WERI-Rb-1 (cell line): ENCODE measurements around the gene DENND11.
A peak's percentile ranks its signal among the peaks of the same experiment; 100 is the strongest.

Experiments
- DNase-seq: peaks from one replicate; pipeline ENCODE4 v3.0.0-alpha.2; 2020
- H3K27ac ChIP-seq: fragments of 250-450 bp; sonication (Bioruptor Pico); 2 replicates; pipeline ENCODE4 v1.5.1; 2020; ENCODE audit warnings: mild to moderate bottlenecking, moderate library complexity
- H3K27me3 ChIP-seq: fragments of 250-450 bp; sonication (Bioruptor Pico); 2 replicates; pipeline ENCODE4 v1.5.1; 2021; ENCODE audit warnings: mild to moderate bottlenecking, low read depth, moderate library complexity; ENCODE audit not compliant: insufficient read depth, severe bottlenecking
- H3K36me3 ChIP-seq: fragments of 250-450 bp; sonication (Bioruptor Pico); 2 replicates; pipeline ENCODE4 v1.5.1; 2020; ENCODE audit warnings: mild to moderate bottlenecking, moderate library complexity
- H3K4me3 ChIP-seq: 2 replicates; pipeline ENCODE4 v1.5.1; 2011; ENCODE audit warnings: low read depth, mild to moderate bottlenecking, control low read depth, low read length
- H3K9me3 ChIP-seq: fragments of 250-450 bp; sonication (Bioruptor Pico); 2 replicates; pipeline ENCODE4 v1.5.1; 2021; ENCODE audit warnings: mild to moderate bottlenecking, moderate library complexity; ENCODE audit not compliant: severe bottlenecking
- TF ChIP-seq, protein P1 (sequence below): IDR thresholded peaks from 2 replicates; pipeline ENCODE4 v1.5.1; 2011; ENCODE audit warnings: low read depth, mild to moderate bottlenecking, control low read depth, inconsistent platforms, low read length

Gene DENND11

GRCh38 chr7:141702047-141702567 is at the start of gene DENND11:
TSS of gene DENND11 (minus strand) at chr7:141702166. CDS start at chr7:141702153, 13 bp downstream.
- H3K36me3 ChIP-seq = no peaks in the 10 kb centered on the region
- H3K27me3 ChIP-seq = peaks cover 67% of the 10 kb centered on the region
- DNase-seq = peak; percentile 11
- no peaks in the 10 kb centered on the region for H3K9me3 ChIP-seq
- TF ChIP-seq, protein P1, sequence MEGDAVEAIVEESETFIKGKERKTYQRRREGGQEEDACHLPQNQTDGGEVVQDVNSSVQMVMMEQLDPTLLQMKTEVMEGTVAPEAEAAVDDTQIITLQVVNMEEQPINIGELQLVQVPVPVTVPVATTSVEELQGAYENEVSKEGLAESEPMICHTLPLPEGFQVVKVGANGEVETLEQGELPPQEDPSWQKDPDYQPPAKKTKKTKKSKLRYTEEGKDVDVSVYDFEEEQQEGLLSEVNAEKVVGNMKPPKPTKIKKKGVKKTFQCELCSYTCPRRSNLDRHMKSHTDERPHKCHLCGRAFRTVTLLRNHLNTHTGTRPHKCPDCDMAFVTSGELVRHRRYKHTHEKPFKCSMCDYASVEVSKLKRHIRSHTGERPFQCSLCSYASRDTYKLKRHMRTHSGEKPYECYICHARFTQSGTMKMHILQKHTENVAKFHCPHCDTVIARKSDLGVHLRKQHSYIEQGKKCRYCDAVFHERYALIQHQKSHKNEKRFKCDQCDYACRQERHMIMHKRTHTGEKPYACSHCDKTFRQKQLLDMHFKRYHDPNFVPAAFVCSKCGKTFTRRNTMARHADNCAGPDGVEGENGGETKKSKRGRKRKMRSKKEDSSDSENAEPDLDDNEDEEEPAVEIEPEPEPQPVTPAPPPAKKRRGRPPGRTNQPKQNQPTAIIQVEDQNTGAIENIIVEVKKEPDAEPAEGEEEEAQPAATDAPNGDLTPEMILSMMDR = no peak
- H3K4me3 ChIP-seq = peak within 1 kb of the TSS; percentile 40
- no peak within 1 kb of the TSS for H3K27ac ChIP-seq

- Histone ChIP-seq H3K27ac (no peak overlapping the region), H3K4me3 (no peak overlapping the region), H3K27me3 (no peaks in the 10 kb centered on the region), H3K9me3 (no peaks in the 10 kb centered on the region), H3K36me3 (peaks cover 76% of the 10 kb centered on the region)
- no peak for DNase-seq
- TF ChIP-seq, protein P1 = no peak
Observed at GRCh38 chr7:141748396-141748795, 46.4 kb upstream of the DENND11 start.

- Histone ChIP-seq H3K27me3 (no peaks in the 10 kb centered on the region), H3K36me3 (peaks cover 83% of the 10 kb centered on the region), H3K27ac (no peak overlapping the region), H3K9me3 (no peaks in the 10 kb centered on the region), H3K4me3 (no peak overlapping the region)
- TF ChIP-seq, protein P1 = no peak
- no peak for DNase-seq
Observed at GRCh38 chr7:141744131-141744530, 42.2 kb upstream of the DENND11 start.

- TF ChIP-seq, protein P1 = no peak
- no peak for DNase-seq
- Histone ChIP-seq H3K4me3 (no peak overlapping the region), H3K9me3 (no peaks in the 10 kb centered on the region), H3K27ac (no peak overlapping the region), H3K27me3 (no peaks in the 10 kb centered on the region), H3K36me3 (peaks cover 67% of the 10 kb centered on the region)
Observed at GRCh38 chr7:141742229-141742628, 40.3 kb upstream of the DENND11 start.

DNA sequence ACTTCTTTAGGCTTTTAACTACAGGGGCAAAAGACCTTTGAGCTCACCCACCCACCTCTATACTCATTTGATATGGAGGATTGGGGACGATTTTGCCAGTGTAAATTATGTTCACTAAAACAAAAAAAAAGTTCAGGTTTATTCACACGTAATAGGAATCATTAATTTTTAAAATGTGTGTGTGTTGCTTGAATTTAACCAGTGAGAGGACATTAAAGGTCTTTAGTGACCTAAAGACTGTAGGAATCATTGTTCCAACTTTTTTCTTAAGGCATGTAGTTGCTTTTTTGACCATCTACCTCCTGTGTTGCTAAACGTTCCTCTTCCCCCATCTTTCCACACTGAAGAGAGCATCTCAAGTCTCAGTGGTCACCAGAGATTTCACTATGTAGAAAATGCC is 37.3 kb upstream of the DENND11 start:
- no peak overlapping the region for H3K27ac ChIP-seq
- peak overlapping the region; percentile 86 for H3K4me3 ChIP-seq
- H3K9me3 ChIP-seq = no peaks in the 10 kb centered on the region
- H3K27me3 ChIP-seq = no peaks in the 10 kb centered on the region
- no peak for DNase-seq
- TF ChIP-seq, protein P1 = no peak
- H3K36me3 ChIP-seq = peaks cover 44% of the 10 kb centered on the region

DNA sequence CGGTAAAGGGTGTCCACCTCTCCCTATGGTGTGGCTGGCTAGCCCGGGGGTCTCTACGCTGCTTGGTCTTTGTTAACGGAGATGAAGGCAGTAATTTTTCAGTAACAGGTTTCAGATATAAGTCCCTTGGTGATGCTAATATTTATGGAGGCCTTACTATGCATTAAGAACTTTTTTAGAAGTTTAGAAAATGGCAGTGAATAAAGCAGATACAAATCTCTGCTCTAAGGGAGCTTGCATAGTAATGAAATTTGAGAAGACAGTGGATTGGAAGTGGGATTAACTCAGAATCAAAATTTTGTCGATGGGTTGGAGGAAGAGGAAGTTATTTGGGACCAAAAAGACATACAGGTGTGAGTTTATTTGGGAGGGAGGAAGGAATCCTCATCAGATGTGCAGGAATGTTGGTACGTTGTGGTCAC is 36.6 kb upstream of the DENND11 start:
- no peaks in the 10 kb centered on the region for H3K27me3 ChIP-seq
- no peak for DNase-seq
- H3K36me3 ChIP-seq = peaks cover 38% of the 10 kb centered on the region
- TF ChIP-seq, protein P1 = 0 out of 2 replicates have a peak, but pooled peaks have one; percentile 39
- peak overlapping the region; percentile 86 for H3K4me3 ChIP-seq
- H3K27ac ChIP-seq = peak overlapping the region; percentile 84
- no peaks in the 10 kb centered on the region for H3K9me3 ChIP-seq
